ENCODE data around the gene RUFY3.

- TF ChIP-seq EZH2phosphoT487 (IDR thresholded peaks at IDR 0.05; ENCODE audit: low read length) (no peak), EZH2 (optimal IDR thresholded peaks at IDR 0.05; ENCODE audit: low read depth, low read length) (no peak)
- TF ChIP-seq, protein P1, sequence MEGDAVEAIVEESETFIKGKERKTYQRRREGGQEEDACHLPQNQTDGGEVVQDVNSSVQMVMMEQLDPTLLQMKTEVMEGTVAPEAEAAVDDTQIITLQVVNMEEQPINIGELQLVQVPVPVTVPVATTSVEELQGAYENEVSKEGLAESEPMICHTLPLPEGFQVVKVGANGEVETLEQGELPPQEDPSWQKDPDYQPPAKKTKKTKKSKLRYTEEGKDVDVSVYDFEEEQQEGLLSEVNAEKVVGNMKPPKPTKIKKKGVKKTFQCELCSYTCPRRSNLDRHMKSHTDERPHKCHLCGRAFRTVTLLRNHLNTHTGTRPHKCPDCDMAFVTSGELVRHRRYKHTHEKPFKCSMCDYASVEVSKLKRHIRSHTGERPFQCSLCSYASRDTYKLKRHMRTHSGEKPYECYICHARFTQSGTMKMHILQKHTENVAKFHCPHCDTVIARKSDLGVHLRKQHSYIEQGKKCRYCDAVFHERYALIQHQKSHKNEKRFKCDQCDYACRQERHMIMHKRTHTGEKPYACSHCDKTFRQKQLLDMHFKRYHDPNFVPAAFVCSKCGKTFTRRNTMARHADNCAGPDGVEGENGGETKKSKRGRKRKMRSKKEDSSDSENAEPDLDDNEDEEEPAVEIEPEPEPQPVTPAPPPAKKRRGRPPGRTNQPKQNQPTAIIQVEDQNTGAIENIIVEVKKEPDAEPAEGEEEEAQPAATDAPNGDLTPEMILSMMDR (IDR thresholded peaks at IDR 0.05; ENCODE audit: low read length): no peak
Measured at GRCh38 chr4:70759126-70759525, 37.4 kb downstream of the RUFY3 start.
